Stimulated activated CD4-positive, alpha-beta T cell treated with anti-CD3 and anti-CD28 coated beads, Interleukin-1b, Interleukin-23, amount 100 ng/mL, for 24 hours (primary cell): ENCODE measurements around the gene CREB3L2.
"Not testable (repeated sequence)": the region's sequence is repeated elsewhere in the genome, so short reads cannot be mapped to it uniquely, and the experiment has no call there.

ENCODE experiments used
- DNase-seq, 4 experiments: peaks; one replicate each; pipeline ENCODE4 v3.0.0-alpha.2; 2020; ENCODE audit warnings: low read depth in 4 of 4, low spot score in 1 of 4

Gene CREB3L2

GRCh38 chr7:137935884-137936508 lies 65.9 kb downstream of the CREB3L2 start:
- no peak for DNase-seq

DNA sequence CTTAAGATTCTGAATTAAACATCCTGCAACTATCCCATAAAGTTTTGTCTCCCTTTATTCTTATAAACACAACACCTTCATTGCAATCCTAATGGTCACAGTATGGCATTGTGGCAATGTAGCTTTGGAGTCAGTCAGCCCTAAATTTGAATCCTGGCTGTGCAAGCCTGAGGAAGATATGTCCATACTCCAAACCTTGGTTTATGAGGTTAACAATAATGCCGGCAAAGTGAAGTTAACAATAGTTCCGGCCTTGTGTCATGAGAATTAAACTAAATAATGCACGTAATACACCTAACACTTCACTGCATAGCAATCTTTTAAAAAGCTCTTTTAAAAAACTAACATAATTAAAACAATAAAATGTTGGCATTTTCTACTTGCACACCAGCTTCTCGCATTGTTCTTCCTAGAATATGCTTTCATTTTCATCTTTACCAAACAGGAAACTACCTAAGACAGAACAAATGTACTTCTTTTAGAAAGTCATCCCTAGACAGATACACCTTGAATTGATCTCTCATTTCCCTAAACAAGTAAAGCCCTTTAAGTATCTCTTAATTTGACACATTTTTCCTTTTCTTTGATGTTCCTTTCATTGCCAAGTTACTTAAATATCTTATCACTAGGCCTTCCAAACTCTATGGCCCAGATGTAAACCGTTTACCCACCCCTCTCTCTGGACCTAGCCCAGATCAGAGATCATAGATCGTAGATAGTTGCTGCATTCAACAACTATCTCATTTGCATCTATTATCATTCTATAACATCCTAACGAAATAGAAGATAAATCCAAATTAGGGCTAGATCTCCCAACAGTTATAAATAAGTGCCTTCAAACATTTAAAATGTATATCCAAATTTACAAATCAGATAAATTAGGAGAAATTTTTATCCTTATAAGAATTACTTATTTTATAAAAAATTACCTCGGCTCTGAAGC lies 66.7 kb downstream of the CREB3L2 start:
- DNase-seq = no peak

GRCh38 chr7:137934176-137934826 lies 67.6 kb downstream of the CREB3L2 start:
- DNase-seq = no peak

DNA sequence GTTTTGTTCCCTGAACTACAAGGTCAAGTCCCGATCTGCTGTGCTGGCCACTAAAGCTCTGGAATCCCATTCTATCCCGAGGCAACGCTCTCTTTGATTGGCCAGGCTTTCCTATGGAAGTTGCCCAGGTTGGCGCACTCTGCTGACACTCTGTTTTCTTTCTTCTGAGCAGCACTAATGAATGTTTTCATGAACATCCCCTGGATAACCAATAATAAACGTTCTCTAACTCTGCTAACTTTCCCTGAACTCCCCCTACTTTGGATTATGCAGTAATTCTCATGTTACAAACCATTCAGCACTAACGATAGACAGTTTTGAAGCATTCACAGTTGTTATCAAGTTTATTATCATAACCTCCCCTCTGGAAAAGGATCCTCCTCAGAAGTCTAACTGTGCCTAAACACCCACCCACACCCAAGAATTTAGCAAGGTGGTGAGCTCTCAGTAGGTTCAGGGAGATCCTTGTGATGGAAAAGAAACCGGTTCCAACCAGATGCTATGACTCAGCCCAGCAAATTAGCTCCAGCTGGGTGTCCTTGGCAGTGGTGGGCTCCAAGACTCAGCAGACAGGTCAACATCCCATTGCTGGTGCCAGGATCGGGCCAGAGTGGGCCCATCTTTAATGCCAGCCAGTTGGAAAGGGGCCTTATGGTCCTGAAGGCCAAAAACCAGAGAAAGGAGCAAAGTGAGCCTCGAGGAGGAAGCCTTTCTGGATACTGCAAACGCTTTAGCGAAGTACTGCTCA lies 68.4 kb downstream of the CREB3L2 start:
- DNase-seq = no peak

GRCh38 chr7:137932881-137933269 lies 69.0 kb downstream of the CREB3L2 start:
- DNase-seq = no peak

- DNase-seq = no peak
Observed at GRCh38 chr7:137931823-137932222, 70.1 kb downstream of the CREB3L2 start.

DNA sequence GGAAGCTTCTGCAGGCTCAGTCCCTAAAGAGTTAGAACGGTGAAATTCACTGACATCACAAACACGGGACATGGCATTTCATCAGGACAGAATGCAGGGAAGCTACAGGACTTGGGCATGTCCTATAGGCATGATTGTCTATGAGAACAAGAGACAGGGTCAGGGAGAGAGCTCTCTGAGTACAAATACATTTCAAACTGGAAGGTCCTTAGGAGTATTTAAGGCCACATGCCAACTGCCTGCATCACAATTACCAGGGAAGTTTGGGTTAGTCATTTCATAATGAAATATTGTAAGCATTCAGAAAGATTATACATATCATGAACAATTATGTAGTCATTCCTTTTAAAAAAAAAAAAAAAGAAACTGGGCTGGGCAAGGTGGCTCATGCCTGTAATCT lies 71.3 kb downstream of the CREB3L2 start:
- no peak for DNase-seq

GRCh38 chr7:137928626-137929025 lies 73.3 kb downstream of the CREB3L2 start:
- no peak for DNase-seq

DNA sequence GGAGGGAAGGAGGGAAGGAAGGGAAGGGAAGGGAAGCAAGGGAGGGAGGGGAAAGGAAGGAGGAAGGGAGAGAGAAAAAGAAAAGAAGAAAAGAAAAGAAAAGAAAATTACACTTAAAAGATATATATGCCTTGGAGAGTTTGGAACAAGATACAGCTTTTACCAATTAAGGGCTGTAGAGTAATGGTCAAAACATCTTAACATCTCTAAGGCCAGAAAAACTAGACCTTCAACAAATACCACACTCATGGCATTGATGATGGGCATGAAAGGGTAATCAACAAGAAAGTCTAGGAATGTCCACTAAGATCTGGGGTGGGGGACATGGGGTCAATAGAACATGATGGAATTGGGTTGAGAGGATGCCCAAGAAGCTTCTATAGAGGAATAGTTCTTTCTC lies 74.5 kb downstream of the CREB3L2 start:
- no peak for DNase-seq

DNA sequence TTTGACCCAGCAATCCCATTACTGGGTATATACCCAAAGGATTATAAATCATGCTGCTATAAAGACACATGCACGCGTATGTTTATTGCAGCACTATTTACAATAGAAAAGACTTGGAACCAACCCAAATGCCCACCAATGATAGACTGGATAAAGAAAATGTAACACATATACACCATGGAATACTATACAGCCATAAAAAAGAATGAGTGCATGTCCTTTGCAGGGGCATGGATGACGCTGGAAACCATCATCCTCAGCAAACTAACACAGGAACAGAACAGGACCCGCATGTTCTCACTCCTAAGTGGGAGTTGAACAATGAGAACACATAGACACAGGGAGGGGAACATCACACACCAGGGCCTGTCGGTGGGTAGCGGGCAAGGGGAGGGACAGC lies 75.7 kb downstream of the CREB3L2 start:
- not testable (repeated sequence) for DNase-seq

DNA sequence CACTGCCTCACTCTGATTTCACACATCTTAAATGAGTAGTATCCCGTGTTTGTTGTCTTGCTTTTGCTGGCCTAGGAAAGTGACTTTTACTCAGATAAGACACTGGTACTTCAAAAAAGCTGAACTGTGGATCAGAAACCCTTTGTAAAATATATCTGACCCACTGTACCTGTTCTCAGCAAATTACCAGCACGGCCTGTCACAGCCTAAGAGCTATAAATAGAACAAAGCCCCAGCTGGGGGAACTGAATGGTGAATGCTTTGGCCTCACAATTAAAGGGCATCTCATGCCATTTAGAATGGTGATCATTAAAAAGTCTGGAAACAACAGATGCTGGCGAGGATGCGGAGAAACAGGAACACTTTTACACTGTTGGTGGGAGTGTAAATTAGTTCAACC lies 76.1 kb downstream of the CREB3L2 start:
- no peak for DNase-seq

GRCh38 chr7:137925091-137925490 lies 76.8 kb downstream of the CREB3L2 start:
- no peak for DNase-seq

- no peak for DNase-seq
Observed at GRCh38 chr7:137923380-137923779, 78.5 kb downstream of the CREB3L2 start.

GRCh38 chr7:137920637-137921399 lies 81.1 kb downstream of the CREB3L2 start:
- no peak for DNase-seq

GRCh38 chr7:137919987-137920386 lies 81.9 kb downstream of the CREB3L2 start:
- no peak for DNase-seq

GRCh38 chr7:137916980-137917645 lies 84.8 kb downstream of the CREB3L2 start:
- no peak for DNase-seq

DNA sequence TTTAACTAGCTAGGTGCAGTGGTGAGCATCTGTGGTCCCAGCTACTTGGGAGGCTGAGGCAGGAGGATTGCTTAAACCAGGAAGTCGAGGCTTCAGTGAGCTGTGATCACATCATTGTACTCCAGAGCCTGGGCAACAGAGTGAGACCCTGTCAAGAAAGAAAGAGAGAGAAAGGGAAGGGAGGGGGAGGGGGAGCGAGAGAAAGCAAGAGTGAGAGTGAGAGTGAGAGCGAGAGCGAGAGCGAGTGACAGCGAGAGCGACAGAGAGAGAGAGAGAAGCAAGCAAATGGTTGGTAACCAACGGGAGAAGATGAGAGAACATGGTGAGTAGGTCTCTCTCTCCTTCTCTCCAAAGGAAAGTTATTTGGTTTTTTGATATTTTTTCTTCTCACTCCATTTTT lies 85.3 kb downstream of the CREB3L2 start:
- no peak for DNase-seq

DNA sequence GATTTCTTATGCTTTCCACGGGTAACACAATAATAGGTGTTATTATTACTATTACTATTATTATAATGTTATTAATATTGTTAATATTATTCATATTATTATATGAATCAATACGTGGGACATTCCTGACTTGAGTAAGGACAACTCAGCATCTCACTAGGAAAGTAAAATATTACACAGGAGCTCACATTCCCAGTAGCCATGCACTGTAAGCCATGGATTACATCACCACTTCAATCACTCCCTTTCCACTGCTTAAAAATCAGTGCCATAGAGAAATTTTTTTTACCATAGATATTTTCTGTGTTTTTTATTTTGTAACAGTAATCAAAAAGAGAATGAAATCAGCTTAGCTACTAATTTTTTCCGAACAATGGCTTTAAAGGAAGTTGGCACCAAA lies 86.6 kb downstream of the CREB3L2 start:
- DNase-seq = no peak

DNA sequence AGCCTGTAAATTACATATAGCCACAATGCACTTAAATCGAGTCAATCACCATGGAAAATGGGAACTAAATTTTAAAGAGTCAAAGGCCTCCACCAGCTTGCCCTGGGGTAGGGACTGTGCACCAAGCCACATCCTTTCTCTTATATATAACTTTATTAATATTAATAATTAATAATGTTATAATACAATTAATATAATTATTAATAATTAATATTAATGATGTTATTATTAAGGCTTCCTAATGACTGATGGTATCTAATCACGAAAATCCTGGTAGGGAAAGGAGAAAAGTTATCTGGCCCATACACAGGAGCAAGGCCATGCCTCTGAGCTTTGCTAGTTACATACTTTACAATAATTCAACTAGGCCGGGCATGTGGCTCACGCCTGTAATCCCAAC lies 87.9 kb downstream of the CREB3L2 start:
- no peak for DNase-seq

GRCh38 chr7:137909042-137909441 lies 92.8 kb downstream of the CREB3L2 start:
- DNase-seq = no peak
